Keratinocyte (primary cell): ENCODE results near the gene SMYD2.
"Not testable (repeated sequence)": the region's sequence is repeated elsewhere in the genome, so short reads cannot be mapped to it uniquely, and the experiment has no call there.

Experiments used
- EZH2 ChIP-seq: IDR thresholded peaks from one replicate; pipeline ENCODE4 v1.6.1; 2012; ENCODE audit warnings: inconsistent platforms, mild to moderate bottlenecking, low read length, moderate library complexity
- TF ChIP-seq, protein P1 (sequence below), 3 experiments: IDR thresholded peaks in 1 of 3; conservative IDR thresholded peaks in 1 of 3; optimal IDR thresholded peaks in 1 of 3; 2 replicates in 2 of 3; 3 replicates in 1 of 3; pipeline versions ENCODE3 to v1.5.1; 2011; ENCODE audit warnings: low read length in 3 of 3, mild to moderate bottlenecking in 3 of 3, moderate library complexity in 2 of 3, control low read depth in 1 of 3, inconsistent platforms in 1 of 3; ENCODE audit not compliant: insufficient read depth in 2 of 3; ENCODE audit errors: extremely low read depth in 1 of 3

GRCh38 chr1:214275700-214276099, 5.3 kb upstream of the SMYD2 start:
- TF ChIP-seq, protein P1, sequence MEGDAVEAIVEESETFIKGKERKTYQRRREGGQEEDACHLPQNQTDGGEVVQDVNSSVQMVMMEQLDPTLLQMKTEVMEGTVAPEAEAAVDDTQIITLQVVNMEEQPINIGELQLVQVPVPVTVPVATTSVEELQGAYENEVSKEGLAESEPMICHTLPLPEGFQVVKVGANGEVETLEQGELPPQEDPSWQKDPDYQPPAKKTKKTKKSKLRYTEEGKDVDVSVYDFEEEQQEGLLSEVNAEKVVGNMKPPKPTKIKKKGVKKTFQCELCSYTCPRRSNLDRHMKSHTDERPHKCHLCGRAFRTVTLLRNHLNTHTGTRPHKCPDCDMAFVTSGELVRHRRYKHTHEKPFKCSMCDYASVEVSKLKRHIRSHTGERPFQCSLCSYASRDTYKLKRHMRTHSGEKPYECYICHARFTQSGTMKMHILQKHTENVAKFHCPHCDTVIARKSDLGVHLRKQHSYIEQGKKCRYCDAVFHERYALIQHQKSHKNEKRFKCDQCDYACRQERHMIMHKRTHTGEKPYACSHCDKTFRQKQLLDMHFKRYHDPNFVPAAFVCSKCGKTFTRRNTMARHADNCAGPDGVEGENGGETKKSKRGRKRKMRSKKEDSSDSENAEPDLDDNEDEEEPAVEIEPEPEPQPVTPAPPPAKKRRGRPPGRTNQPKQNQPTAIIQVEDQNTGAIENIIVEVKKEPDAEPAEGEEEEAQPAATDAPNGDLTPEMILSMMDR (optimal IDR thresholded peaks at IDR 0.05 in 1 of 3, IDR thresholded peaks at IDR 0.05 in 1 of 3, conservative IDR thresholded peaks at IDR 0.05 in 1 of 3; ENCODE audit: extremely low read depth in 1 of 3, insufficient read depth in 2 of 3, low read length in 3 of 3) = not testable (repeated sequence)
- TF ChIP-seq EZH2 = not testable (repeated sequence)
